Neural crest cell (in vitro differentiated cells): Measurements from ENCODE around the gene PGF. TPM values are rescaled to one million over a fixed set of nuclear protein-coding genes. Genes with fewer than 3 reads are reported as not detected.
A peak's percentile ranks its signal among the peaks of the same experiment; 100 is the strongest.

ENCODE experiments used
- DNase-seq: peaks from one replicate; pipeline ENCODE4 v3.0.0; 2021; ENCODE audit warnings: low read depth, mixed read lengths, low spot score
- H3K27ac Mint-ChIP-seq: one replicate; pipeline ENCODE4 v1.8.0; 2021; ENCODE audit warnings: mild to moderate bottlenecking, mixed read lengths; ENCODE audit not compliant: unreplicated experiment
- H3K27me3 Mint-ChIP-seq: 2 replicates; pipeline ENCODE4 v1.8.0; 2021; ENCODE audit warnings: low read depth, mild to moderate bottlenecking, mixed read lengths
- H3K36me3 Mint-ChIP-seq: 2 replicates; pipeline ENCODE4 v1.8.0; 2021; ENCODE audit warnings: low read depth, mild to moderate bottlenecking, mixed read lengths
- H3K4me1 Mint-ChIP-seq: 2 replicates; pipeline ENCODE4 v1.8.0; 2021; ENCODE audit warnings: mixed read lengths
- H3K4me3 Mint-ChIP-seq: one replicate; pipeline ENCODE4 v1.8.0; 2021; ENCODE audit warnings: mild to moderate bottlenecking, mixed read lengths
- H3K9me3 Mint-ChIP-seq: 2 replicates; pipeline ENCODE4 v1.8.0; 2021; ENCODE audit warnings: mixed read lengths
- CTCF ChIP-seq: fragments of 200-600 bp; sonication (generic); conservative IDR thresholded peaks from 2 replicates; pipeline ENCODE4 v1.5.0; 2021; ENCODE audit warnings: antibody characterized with exemption, mild to moderate bottlenecking
- total RNA-seq: library from RNA; stranded (reverse); gene quantifications from 2 replicates; pipeline ENCODE4 v1.2.1, GENCODE V29; 2021

Gene PGF
- total RNA-seq, 1 donor from 2014 or later, result 2.9 TPM

- peaks cover 17% of the 10 kb centered on the region for H3K27me3 Mint-ChIP-seq
- H3K36me3 Mint-ChIP-seq, result no peaks in the 10 kb centered on the region
- peaks cover 10% of the 10 kb centered on the region for H3K4me1 Mint-ChIP-seq
- H3K9me3 Mint-ChIP-seq, result no peaks in the 10 kb centered on the region
- H3K4me3 Mint-ChIP-seq, result no peak overlapping the region
- TF ChIP-seq CTCF, result no peak
- H3K27ac Mint-ChIP-seq, result no peak overlapping the region
- DNase-seq, result no peak
Measured at GRCh38 chr14:74921053-74921620, 34.3 kb downstream of the PGF start.

GRCh38 chr14:74920281-74920680 is 35.1 kb downstream of the PGF start:
- Mint-ChIP-seq H3K4me1 (peaks cover 10% of the 10 kb centered on the region), H3K27me3 (peaks cover 13% of the 10 kb centered on the region), H3K36me3 (no peaks in the 10 kb centered on the region), H3K4me3 (no peak overlapping the region), H3K9me3 (no peaks in the 10 kb centered on the region), H3K27ac (no peak overlapping the region)
- no peak for TF ChIP-seq CTCF
- no peak for DNase-seq

- H3K4me1 Mint-ChIP-seq, result peaks cover 10% of the 10 kb centered on the region
- peaks cover 6% of the 10 kb centered on the region for H3K27me3 Mint-ChIP-seq
- TF ChIP-seq CTCF, result no peak
- H3K27ac Mint-ChIP-seq, result peak overlapping the region; percentile 71
- H3K4me3 Mint-ChIP-seq, result no peak overlapping the region
- no peaks in the 10 kb centered on the region for H3K9me3 Mint-ChIP-seq
- no peak for DNase-seq
- H3K36me3 Mint-ChIP-seq, result no peaks in the 10 kb centered on the region
Measured at GRCh38 chr14:74919421-74920165, 35.8 kb downstream of the PGF start.

- Mint-ChIP-seq H3K9me3 (no peaks in the 10 kb centered on the region), H3K27me3 (peaks cover under 1% of the 10 kb centered on the region), H3K4me1 (peaks cover 14% of the 10 kb centered on the region), H3K27ac (no peak overlapping the region), H3K4me3 (no peak overlapping the region), H3K36me3 (no peaks in the 10 kb centered on the region)
- DNase-seq, result no peak
- no peak for TF ChIP-seq CTCF
Measured at GRCh38 chr14:74918380-74918779, 37.0 kb downstream of the PGF start.

- Mint-ChIP-seq H3K4me3 (peak overlapping the region; percentile 49), H3K9me3 (no peaks in the 10 kb centered on the region), H3K36me3 (no peaks in the 10 kb centered on the region), H3K4me1 (peaks cover 14% of the 10 kb centered on the region), H3K27ac (peak overlapping the region; percentile 79), H3K27me3 (no peaks in the 10 kb centered on the region)
- TF ChIP-seq CTCF, result no peak
- no peak for DNase-seq
Measured at GRCh38 chr14:74917646-74918081, 37.7 kb downstream of the PGF start.
